PFSK-1 (cell line): Measurements from ENCODE around the gene PLAAT3. TPM values are rescaled to one million over a fixed set of nuclear protein-coding genes. Genes with fewer than 3 reads are reported as not detected.

Experiments
- FOXP2 ChIP-seq: optimal IDR thresholded peaks from 2 replicates; pipeline ENCODE3; 2011; ENCODE audit warnings: borderline replicate concordance, control low read depth, inconsistent platforms; ENCODE audit not compliant: insufficient read depth; ENCODE audit errors: extremely low read length, extremely low read depth
- POLR2AphosphoS5 ChIP-seq: IDR thresholded peaks from 2 replicates; pipeline ENCODE4 v1.6.1; 2012; ENCODE audit warnings: low read depth, mild to moderate bottlenecking, control low read depth, low read length, moderate library complexity
- REST ChIP-seq, 2 experiments: IDR thresholded peaks; 2 replicates each; pipeline versions ENCODE4 v1.6.1 to v1.8.0; 2011 to 2012; ENCODE audit warnings: low read depth in 2 of 2, low read length in 2 of 2, control low read depth in 1 of 2, inconsistent platforms in 1 of 2, mild to moderate bottlenecking in 1 of 2, moderate library complexity in 1 of 2; ENCODE audit not compliant: insufficient read depth in 1 of 2
- SIN3A ChIP-seq: IDR thresholded peaks from 2 replicates; pipeline ENCODE4 v1.6.1; 2012; ENCODE audit warnings: mild to moderate bottlenecking, low read length, moderate library complexity, borderline replicate concordance; ENCODE audit not compliant: insufficient read depth
- TAF1 ChIP-seq: IDR thresholded peaks from 2 replicates; pipeline ENCODE4 v1.6.1; 2012; ENCODE audit warnings: low read length, control low read depth, borderline replicate concordance; ENCODE audit not compliant: insufficient read depth
- polyA plus RNA-seq: library from polyadenylated mRNA; unstranded; fragments of >200 nt; gene quantifications from one replicate; pipeline ENCODE4 v1.2.1, GENCODE V29; 2012; ENCODE audit warnings: low read depth, missing spikeins; ENCODE audit not compliant: insufficient read length

Gene PLAAT3
- 10.9 TPM for polyA plus RNA-seq

- TF ChIP-seq SIN3A (no peak), POLR2AphosphoS5 (no peak), TAF1 (no peak), REST (IDR thresholded peaks at IDR 0.05; ENCODE audit: insufficient read depth in 1 of 2, low read depth in 2 of 2, low read length in 2 of 2) (no peak), FOXP2 (peak; percentile 37)
Measured at GRCh38 chr11:63614136-63614671, at the start of gene PLAAT3. TSS of gene PLAAT3 (minus strand) at chr11:63614433. CDS start at chr11:63614014, 419 bp downstream.

GRCh38 chr11:63663809-63664208 is 49.6 kb upstream of the PLAAT3 start:
- TF ChIP-seq TAF1 (no peak), FOXP2 (no peak), POLR2AphosphoS5 (no peak), REST (IDR thresholded peaks at IDR 0.05; ENCODE audit: insufficient read depth in 1 of 2, low read depth in 2 of 2, low read length in 2 of 2) (no peak), SIN3A (no peak)

- TF ChIP-seq REST (IDR thresholded peaks at IDR 0.05; ENCODE audit: insufficient read depth in 1 of 2, low read depth in 2 of 2, low read length in 2 of 2) (no peak), POLR2AphosphoS5 (no peak), SIN3A (no peak), FOXP2 (no peak)
Measured at GRCh38 chr11:63660972-63661371, 46.7 kb upstream of the PLAAT3 start.

- TF ChIP-seq FOXP2 = no peak
- no peak for TF ChIP-seq TAF1
- TF ChIP-seq POLR2AphosphoS5 = no peak
- no peak for TF ChIP-seq REST (IDR thresholded peaks at IDR 0.05; ENCODE audit: insufficient read depth in 1 of 2, low read depth in 2 of 2, low read length in 2 of 2)
- no peak for TF ChIP-seq SIN3A
Measured at GRCh38 chr11:63652671-63653070, 38.4 kb upstream of the PLAAT3 start.

GRCh38 chr11:63643205-63643604 is 29.0 kb upstream of the PLAAT3 start:
- no peak for TF ChIP-seq SIN3A

GRCh38 chr11:63641727-63642126 is 27.5 kb upstream of the PLAAT3 start:
- no peak for TF ChIP-seq POLR2AphosphoS5
- TF ChIP-seq REST (IDR thresholded peaks at IDR 0.05; ENCODE audit: insufficient read depth in 1 of 2, low read depth in 2 of 2, low read length in 2 of 2) = no peak
- no peak for TF ChIP-seq TAF1
- TF ChIP-seq SIN3A = no peak
- no peak for TF ChIP-seq FOXP2
